ENCODE measurements around the gene FAM219A.

The FAM219A gene

DNA sequence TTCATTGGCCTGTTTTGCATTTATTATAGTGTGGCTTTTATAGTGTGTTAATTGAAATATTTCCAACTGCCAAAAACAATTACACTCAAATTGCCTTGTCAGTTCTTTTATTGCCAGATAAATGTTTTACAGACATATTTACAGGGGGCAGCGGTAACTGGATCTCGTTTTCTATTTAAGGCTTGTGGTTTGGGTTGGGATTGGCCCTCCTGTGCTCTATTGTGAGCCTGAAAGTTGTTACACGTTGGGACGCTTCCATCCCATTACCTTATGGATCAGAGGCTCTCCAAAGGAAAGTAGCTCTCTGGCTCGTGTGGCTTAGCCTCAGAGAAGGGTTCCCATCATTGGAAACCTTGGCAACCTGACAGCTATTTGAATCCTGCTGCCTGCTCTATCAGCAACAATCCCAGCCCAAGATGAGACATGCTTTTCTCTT is 21.1 kb upstream of the FAM219A start:
- no peak for DNase-seq (ENCODE audit: low read depth)
- TF ChIP-seq MYC (IDR thresholded peaks at IDR 0.05; ENCODE audit: low read depth, low read length) (no peak), POLR2A (IDR thresholded peaks at IDR 0.05; ENCODE audit: extremely low read depth, insufficient read length) (no peak)

GRCh38 chr9:34477541-34477940 is 19.2 kb upstream of the FAM219A start:
- no peak for TF ChIP-seq POLR2A (IDR thresholded peaks at IDR 0.05; ENCODE audit: extremely low read depth, insufficient read length)
- TF ChIP-seq MYC (IDR thresholded peaks at IDR 0.05; ENCODE audit: low read depth, low read length) = no peak
- no peak for TF ChIP-seq MAX (IDR thresholded peaks at IDR 0.05; ENCODE audit: low read depth, low read length)
- TF ChIP-seq, protein P1, sequence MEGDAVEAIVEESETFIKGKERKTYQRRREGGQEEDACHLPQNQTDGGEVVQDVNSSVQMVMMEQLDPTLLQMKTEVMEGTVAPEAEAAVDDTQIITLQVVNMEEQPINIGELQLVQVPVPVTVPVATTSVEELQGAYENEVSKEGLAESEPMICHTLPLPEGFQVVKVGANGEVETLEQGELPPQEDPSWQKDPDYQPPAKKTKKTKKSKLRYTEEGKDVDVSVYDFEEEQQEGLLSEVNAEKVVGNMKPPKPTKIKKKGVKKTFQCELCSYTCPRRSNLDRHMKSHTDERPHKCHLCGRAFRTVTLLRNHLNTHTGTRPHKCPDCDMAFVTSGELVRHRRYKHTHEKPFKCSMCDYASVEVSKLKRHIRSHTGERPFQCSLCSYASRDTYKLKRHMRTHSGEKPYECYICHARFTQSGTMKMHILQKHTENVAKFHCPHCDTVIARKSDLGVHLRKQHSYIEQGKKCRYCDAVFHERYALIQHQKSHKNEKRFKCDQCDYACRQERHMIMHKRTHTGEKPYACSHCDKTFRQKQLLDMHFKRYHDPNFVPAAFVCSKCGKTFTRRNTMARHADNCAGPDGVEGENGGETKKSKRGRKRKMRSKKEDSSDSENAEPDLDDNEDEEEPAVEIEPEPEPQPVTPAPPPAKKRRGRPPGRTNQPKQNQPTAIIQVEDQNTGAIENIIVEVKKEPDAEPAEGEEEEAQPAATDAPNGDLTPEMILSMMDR (IDR thresholded peaks at IDR 0.05; ENCODE audit: low read depth, low read length) = no peak
- H3K4me3 ChIP-seq (ENCODE audit: low read depth, low read length) = no peak overlapping the region
- no peak for DNase-seq (ENCODE audit: low read depth)

More for the DNA sequence above, 21.1 kb upstream of the FAM219A start:
- no peak overlapping the region for H3K4me3 ChIP-seq (ENCODE audit: low read depth, low read length)

GRCh38 chr9:34475097-34475496 is 16.7 kb upstream of the FAM219A start:
- H3K4me3 ChIP-seq (ENCODE audit: low read depth, low read length) = no peak overlapping the region
- no peak for DNase-seq (ENCODE audit: low read depth)
- TF ChIP-seq MYC (IDR thresholded peaks at IDR 0.05; ENCODE audit: low read depth, low read length) (no peak), MAX (IDR thresholded peaks at IDR 0.05; ENCODE audit: low read depth, low read length) (no peak), POLR2A (IDR thresholded peaks at IDR 0.05; ENCODE audit: extremely low read depth, insufficient read length) (no peak)
- TF ChIP-seq, protein P1 (IDR thresholded peaks at IDR 0.05; ENCODE audit: low read depth, low read length) = no peak

DNA sequence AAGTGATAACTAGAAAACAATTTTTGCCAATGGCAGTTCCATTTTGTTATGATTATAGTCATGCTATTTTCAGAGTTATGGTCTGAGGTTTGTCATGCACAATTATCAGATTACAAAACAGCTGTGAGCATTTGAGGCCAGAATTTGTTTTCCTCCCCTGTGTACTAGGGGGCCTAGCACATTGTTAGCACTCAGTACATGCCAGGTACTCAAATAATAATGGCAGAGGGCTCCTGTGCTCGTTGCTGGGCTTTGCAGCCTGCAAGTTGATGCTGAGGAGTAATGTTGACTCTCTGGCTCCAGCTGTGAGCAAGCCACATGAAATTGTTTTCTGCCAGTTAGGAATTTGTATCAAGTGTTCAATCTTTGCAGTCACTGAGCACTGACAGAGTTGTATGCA is 7.1 kb upstream of the FAM219A start:
- no peak for DNase-seq (ENCODE audit: low read depth)
- H3K4me3 ChIP-seq (ENCODE audit: low read depth, low read length) = no peak overlapping the region
- TF ChIP-seq POLR2A (IDR thresholded peaks at IDR 0.05; ENCODE audit: extremely low read depth, insufficient read length) = no peak
- TF ChIP-seq, protein P1 (IDR thresholded peaks at IDR 0.05; ENCODE audit: low read depth, low read length) = no peak
- no peak for TF ChIP-seq MYC (IDR thresholded peaks at IDR 0.05; ENCODE audit: low read depth, low read length)
- TF ChIP-seq MAX (IDR thresholded peaks at IDR 0.05; ENCODE audit: low read depth, low read length) = no peak

DNA sequence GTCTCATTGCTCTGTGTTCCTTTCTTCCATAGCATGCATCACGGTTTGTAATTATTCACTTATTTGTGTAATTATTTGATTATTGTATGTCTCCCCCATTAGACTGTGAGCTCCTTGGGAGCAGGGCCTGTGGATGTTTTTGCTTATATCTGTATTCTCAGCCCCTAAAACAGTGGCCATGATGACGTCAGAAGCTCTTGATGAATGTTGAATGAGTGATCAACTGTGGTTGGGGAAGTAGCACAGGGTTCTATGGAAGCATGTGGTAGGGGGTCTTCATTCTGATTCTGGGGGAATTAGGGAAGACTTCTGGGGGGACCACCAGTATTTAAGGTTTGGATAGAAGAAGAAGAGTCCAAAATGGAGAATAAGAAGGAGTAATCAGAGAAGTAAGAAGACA is 6.2 kb upstream of the FAM219A start:
- TF ChIP-seq MAX (IDR thresholded peaks at IDR 0.05; ENCODE audit: low read depth, low read length) (no peak), POLR2A (IDR thresholded peaks at IDR 0.05; ENCODE audit: extremely low read depth, insufficient read length) (no peak), MYC (IDR thresholded peaks at IDR 0.05; ENCODE audit: low read depth, low read length) (no peak)
- TF ChIP-seq, protein P1 (IDR thresholded peaks at IDR 0.05; ENCODE audit: low read depth, low read length) = no peak
- DNase-seq (ENCODE audit: low read depth) = no peak
- H3K4me3 ChIP-seq (ENCODE audit: low read depth, low read length) = no peak overlapping the region

- TF ChIP-seq MYC (IDR thresholded peaks at IDR 0.05; ENCODE audit: low read depth, low read length) (no peak), POLR2A (IDR thresholded peaks at IDR 0.05; ENCODE audit: extremely low read depth, insufficient read length) (no peak)
- no peak for DNase-seq (ENCODE audit: low read depth)
- H3K4me3 ChIP-seq (ENCODE audit: low read depth, low read length) = no peak overlapping the region
These were observed 5.5 kb upstream of the FAM219A start for GRCh38 chr9:34463901-34464232.
